Measurements from ENCODE around the gene RAD1.
"Not testable (repeated sequence)": the region's sequence is repeated elsewhere in the genome, so short reads cannot be mapped to it uniquely, and the experiment has no call there.

Gene RAD1

GRCh38 chr5:34915139-34915855 lies at the start of gene RAD1, which contains the start of gene BRIX1:
TSS of gene RAD1 (minus strand) at chr5:34915504. CDS start at chr5:34914892, 612 bp downstream.
TSS of gene BRIX1 (plus strand) at chr5:34915711. CDS start at chr5:34915739, 28 bp downstream.
- peak; percentile 94 for DNase-seq

GRCh38 chr5:34959323-34959722 lies 44.0 kb upstream of the RAD1 start:
- no peak for DNase-seq

- DNase-seq: no peak
Observed at GRCh38 chr5:34957857-34958690, 42.8 kb upstream of the RAD1 start.

- no peak for DNase-seq
Observed at GRCh38 chr5:34957321-34957720, 42.0 kb upstream of the RAD1 start.

- no peak for DNase-seq
Observed at GRCh38 chr5:34944460-34945047, 29.2 kb upstream of the RAD1 start.

GRCh38 chr5:34944044-34944443 lies 28.7 kb upstream of the RAD1 start:
- DNase-seq: no peak

- no peak for DNase-seq
Observed at GRCh38 chr5:34941936-34942335, 26.6 kb upstream of the RAD1 start.

GRCh38 chr5:34932947-34933346 lies 17.6 kb upstream of the RAD1 start:
- no peak for DNase-seq

GRCh38 chr5:34930870-34931269 lies 15.6 kb upstream of the RAD1 start:
- no peak for DNase-seq

GRCh38 chr5:34930462-34930844 lies 15.1 kb upstream of the RAD1 start:
- no peak for DNase-seq

GRCh38 chr5:34929720-34930461 lies 14.6 kb upstream of the RAD1 start:
- DNase-seq: peak; percentile 66

GRCh38 chr5:34929134-34929719 lies 13.9 kb upstream of the RAD1 start, which contains the start of gene DNAJC21:
TSS of gene DNAJC21 (plus strand) at chr5:34929559. CDS start at chr5:34929820, 261 bp downstream.
- DNase-seq: peak; percentile 96

GRCh38 chr5:34928267-34928666 lies 13.0 kb upstream of the RAD1 start:
- DNase-seq: no peak

GRCh38 chr5:34927785-34928184 lies 12.5 kb upstream of the RAD1 start:
- DNase-seq: no peak

- no peak for DNase-seq
Observed at GRCh38 chr5:34926318-34926888, 11.1 kb upstream of the RAD1 start.

- no peak for DNase-seq
Observed at GRCh38 chr5:34924462-34924765, 9.1 kb upstream of the RAD1 start.

- DNase-seq: no peak
Observed at GRCh38 chr5:34923694-34924461, 8.6 kb upstream of the RAD1 start.

- not testable (repeated sequence) for DNase-seq
Observed at GRCh38 chr5:34923256-34923655, 8.0 kb upstream of the RAD1 start.

GRCh38 chr5:34919077-34919476 lies 3.8 kb upstream of the RAD1 start:
- no peak for DNase-seq

GRCh38 chr5:34918025-34918424 lies 2.7 kb upstream of the RAD1 start:
- DNase-seq: no peak

GRCh38 chr5:34916518-34916917 lies 1.2 kb upstream of the RAD1 start:
- DNase-seq: no peak

- no peak for DNase-seq
Observed at GRCh38 chr5:34915856-34916192, 520 bp upstream of the RAD1 start.
